CD8-positive, alpha-beta memory T cell (primary cell): ENCODE results near the gene LGI2. TPM values are rescaled to one million over a fixed set of nuclear protein-coding genes. Genes with fewer than 3 reads are reported as not detected.

Experiments used
- CTCF ChIA-PET: fragments of 350-600 bp; sonication (Branson Sonifier 250); formaldehyde crosslinking; loops from one replicate; lab custom pipeline; 2021; ENCODE audit warnings: antibody characterized with exemption; lab: Charles Lee
- POLR2A ChIA-PET: fragments of 350-600 bp; sonication (Branson Sonifier 250); formaldehyde crosslinking; loops from one replicate; lab custom pipeline; 2021; ENCODE audit warnings: antibody characterized with exemption; lab: Charles Lee
- DNase-seq, 5 donors: peaks; one replicate each; pipeline versions ENCODE4 v3.0.0 to v3.0.0-alpha.2; 2020 to 2022; ENCODE audit warnings: mixed read lengths in 1 of 5
- H3K27ac ChIP-seq: one replicate; pipeline ENCODE4 v1.7.0; 2013; ENCODE audit warnings: low read depth, mild to moderate bottlenecking, low read length, moderate library complexity
- H3K27me3 ChIP-seq: 2 replicates; pipeline ENCODE4 v1.7.0; 2013; ENCODE audit warnings: low read length, mild to moderate bottlenecking; ENCODE audit not compliant: insufficient read depth, poor library complexity, severe bottlenecking
- H3K36me3 ChIP-seq: 2 replicates; pipeline ENCODE4 v1.7.0; 2013; ENCODE audit warnings: mild to moderate bottlenecking, low read length, moderate library complexity; ENCODE audit not compliant: insufficient read depth
- H3K4me1 ChIP-seq: 2 replicates; pipeline ENCODE4 v1.7.0; 2013; ENCODE audit warnings: mild to moderate bottlenecking, low read length, moderate library complexity; ENCODE audit not compliant: insufficient read depth
- H3K4me3 ChIP-seq: 2 replicates; pipeline ENCODE4 v1.7.0; 2013; ENCODE audit warnings: mild to moderate bottlenecking, low read length
- H3K9me3 ChIP-seq: 2 replicates; pipeline ENCODE4 v1.7.0; 2013; ENCODE audit warnings: mild to moderate bottlenecking, low read length
- H3K27ac Mint-ChIP-seq, 8 donors: one replicate each; pipeline ENCODE4 v1.8.0; 2020 to 2021; ENCODE audit warnings: mixed read lengths in 8 of 8, mild to moderate bottlenecking in 6 of 8, inconsistent platforms in 3 of 8, moderate library complexity in 3 of 8
- H3K27me3 Mint-ChIP-seq, 2 donors: one replicate each; pipeline ENCODE4 v1.8.0; 2020 to 2021; ENCODE audit warnings: mixed read lengths in 2 of 2, mild to moderate bottlenecking in 1 of 2, moderate library complexity in 1 of 2
- H3K36me3 Mint-ChIP-seq, 3 donors: one replicate each; pipeline ENCODE4 v1.8.0; 2020 to 2021; ENCODE audit warnings: mixed read lengths in 3 of 3, inconsistent platforms in 1 of 3, mild to moderate bottlenecking in 1 of 3
- H3K4me1 Mint-ChIP-seq, 3 donors: one replicate each; pipeline ENCODE4 v1.8.0; 2020 to 2021; ENCODE audit warnings: mixed read lengths in 3 of 3, inconsistent platforms in 1 of 3, mild to moderate bottlenecking in 1 of 3
- H3K4me3 Mint-ChIP-seq, 7 donors: one replicate each; pipeline ENCODE4 v1.8.0; 2020 to 2021; ENCODE audit warnings: mixed read lengths in 7 of 7, mild to moderate bottlenecking in 6 of 7, moderate library complexity in 4 of 7, inconsistent platforms in 2 of 7
- H3K9me3 Mint-ChIP-seq, 5 donors: one replicate each; pipeline ENCODE4 v1.8.0; 2020 to 2022; ENCODE audit warnings: mixed read lengths in 5 of 5, mild to moderate bottlenecking in 3 of 5, moderate library complexity in 2 of 5, inconsistent platforms in 1 of 5
- polyA plus RNA-seq: library from polyadenylated mRNA; unstranded; fragments of 300-500 nt; fragmentation: Illumina TruSeq; gene quantifications from one replicate; pipeline ENCODE4 v1.2.3, GENCODE V29; 2021
- total RNA-seq, 2 experiments: library from RNA; stranded (reverse); gene quantifications; one replicate each; pipeline ENCODE4 v1.2.3, GENCODE V29; 2021

The LGI2 gene
- total and polyA plus RNA-seq, 3 experiments from 2014 or later = not detected

GRCh38 chr4:24988776-24989175 is 42.0 kb downstream of the LGI2 start:
- H3K27me3 ChIP-seq = no peaks in the 10 kb centered on the region
- H3K4me3 ChIP-seq = no peak overlapping the region
- H3K27me3 Mint-ChIP-seq = peaks cover 0 to 10% of the 10 kb centered on the region in 2 donors
- no peak overlapping the region for H3K27ac Mint-ChIP-seq
- H3K9me3 ChIP-seq = no peaks in the 10 kb centered on the region
- H3K27ac ChIP-seq = no peak overlapping the region
- CTCF ChIA-PET = no interaction called here
- no peaks in the 10 kb centered on the region for H3K4me1 ChIP-seq
- no peaks in the 10 kb centered on the region for H3K36me3 Mint-ChIP-seq
- POLR2A ChIA-PET = no interaction called here
- no peak overlapping the region for H3K4me3 Mint-ChIP-seq
- H3K36me3 ChIP-seq = no peaks in the 10 kb centered on the region
- no peaks in the 10 kb centered on the region for H3K4me1 Mint-ChIP-seq
- no peak for DNase-seq
- peaks cover 0 to 2% (median 0%) of the 10 kb centered on the region in 5 donors for H3K9me3 Mint-ChIP-seq

GRCh38 chr4:24984602-24985532 is 45.9 kb downstream of the LGI2 start:
- Mint-ChIP-seq H3K4me1 (peaks cover 6 to 10% (median 6%) of the 10 kb centered on the region in 3 donors), H3K4me3 (no peak overlapping the region), H3K9me3 (peaks cover 0 to 2% (median 0%) of the 10 kb centered on the region in 5 donors), H3K27me3 (peaks cover 9 to 29% of the 10 kb centered on the region in 2 donors), H3K36me3 (no peaks in the 10 kb centered on the region), H3K27ac (no peak overlapping the region)
- Histone ChIP-seq H3K4me1 (no peaks in the 10 kb centered on the region), H3K9me3 (no peaks in the 10 kb centered on the region), H3K27me3 (no peaks in the 10 kb centered on the region), H3K36me3 (no peaks in the 10 kb centered on the region), H3K27ac (no peak overlapping the region), H3K4me3 (no peak overlapping the region)
- POLR2A ChIA-PET = no interaction called here
- DNase-seq = no peak
- CTCF ChIA-PET = no interaction called here

DNA sequence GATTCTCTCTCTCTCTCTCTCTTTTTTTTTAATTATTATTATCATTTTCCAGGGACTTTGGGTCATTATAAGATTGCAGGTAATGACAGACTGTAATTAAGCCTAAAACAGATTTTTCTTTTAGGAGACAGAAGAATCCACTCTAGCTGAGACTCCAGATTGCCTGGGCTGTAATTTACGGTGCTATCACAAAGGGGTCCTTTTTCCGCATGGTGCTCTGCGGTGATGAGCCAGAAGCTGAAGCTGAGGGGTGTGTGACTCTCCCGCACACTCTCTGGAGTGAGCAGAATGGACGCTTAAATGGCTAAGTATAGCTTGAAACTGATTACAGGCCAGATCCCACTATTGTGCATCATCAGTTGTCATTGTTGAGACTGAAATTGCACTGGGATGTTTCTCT is 50.0 kb downstream of the LGI2 start:
- POLR2A ChIA-PET = no interaction called here
- CTCF ChIA-PET = interaction anchor here (0.8 to 2.2 kb wide), 10 partner anchors 9 to 387 kb away, joined by 3 to 29 read pairs (median 4); no protein-coding TSS in a partner anchor
- no peak overlapping the region for H3K4me3 Mint-ChIP-seq
- H3K4me3 ChIP-seq = no peak overlapping the region
- H3K27ac ChIP-seq = no peak overlapping the region
- peaks cover 18 to 45% of the 10 kb centered on the region in 2 donors for H3K27me3 Mint-ChIP-seq
- H3K27me3 ChIP-seq = no peaks in the 10 kb centered on the region
- no peaks in the 10 kb centered on the region for H3K36me3 Mint-ChIP-seq
- DNase-seq = no peak
- peaks cover 4% of the 10 kb centered on the region for H3K4me1 ChIP-seq
- no peak overlapping the region for H3K27ac Mint-ChIP-seq
- peaks cover 6 to 11% (median 10%) of the 10 kb centered on the region in 3 donors for H3K4me1 Mint-ChIP-seq
- H3K36me3 ChIP-seq = no peaks in the 10 kb centered on the region
- peaks cover 0 to 2% (median 0%) of the 10 kb centered on the region in 5 donors for H3K9me3 Mint-ChIP-seq
- H3K9me3 ChIP-seq = no peaks in the 10 kb centered on the region

DNA sequence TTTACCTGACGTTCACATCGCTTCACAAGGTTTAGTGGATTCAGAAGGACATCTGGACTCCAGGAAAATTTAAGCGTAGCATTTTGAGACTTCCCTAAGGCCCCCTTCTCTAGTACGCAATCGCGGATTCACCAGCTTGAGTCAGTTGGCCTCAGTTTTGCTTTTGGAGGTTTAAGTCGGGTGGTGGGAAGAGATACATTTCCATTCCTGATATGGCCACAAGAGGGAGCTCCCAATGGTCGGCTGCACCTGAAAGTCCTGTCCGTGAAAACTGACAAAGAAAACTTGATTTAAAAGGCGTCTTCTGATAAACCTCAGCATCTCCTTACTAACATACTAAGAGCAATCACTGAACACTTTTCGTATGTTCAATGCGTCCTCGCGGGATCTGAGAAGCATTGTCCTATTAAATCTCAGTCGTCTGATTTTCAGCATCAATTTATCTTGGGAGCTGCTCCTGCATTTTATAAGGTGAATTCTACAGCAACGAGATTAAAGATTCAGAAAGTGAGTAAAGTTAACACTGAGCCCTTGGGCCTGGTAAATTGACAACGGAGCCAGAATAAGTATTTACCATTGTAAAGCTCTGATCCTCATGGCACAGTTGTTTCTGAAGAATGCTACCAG is 50.6 kb downstream of the LGI2 start:
- Mint-ChIP-seq H3K4me1 (peaks cover 6 to 11% (median 10%) of the 10 kb centered on the region in 3 donors), H3K27me3 (peaks cover 19 to 41% of the 10 kb centered on the region in 2 donors), H3K9me3 (peaks cover 0 to 2% (median 0%) of the 10 kb centered on the region in 5 donors), H3K36me3 (no peaks in the 10 kb centered on the region), H3K4me3 (peak overlapping the region in 4 of 7 donors; percentile 17 to 64 (median 46)), H3K27ac (no peak overlapping the region)
- H3K27ac ChIP-seq = no peak overlapping the region
- H3K4me1 ChIP-seq = peaks cover 4% of the 10 kb centered on the region
- CTCF ChIA-PET = interaction anchor here (1.0 to 2.2 kb wide), 8 partner anchors 10 to 387 kb away, joined by 3 to 29 read pairs (median 5); no protein-coding TSS in a partner anchor
- peak; percentile 5 to 57 (median 28) for DNase-seq
- POLR2A ChIA-PET = no interaction called here
- H3K4me3 ChIP-seq = no peak overlapping the region
- H3K9me3 ChIP-seq = no peaks in the 10 kb centered on the region
- no peaks in the 10 kb centered on the region for H3K27me3 ChIP-seq
- no peaks in the 10 kb centered on the region for H3K36me3 ChIP-seq

DNA sequence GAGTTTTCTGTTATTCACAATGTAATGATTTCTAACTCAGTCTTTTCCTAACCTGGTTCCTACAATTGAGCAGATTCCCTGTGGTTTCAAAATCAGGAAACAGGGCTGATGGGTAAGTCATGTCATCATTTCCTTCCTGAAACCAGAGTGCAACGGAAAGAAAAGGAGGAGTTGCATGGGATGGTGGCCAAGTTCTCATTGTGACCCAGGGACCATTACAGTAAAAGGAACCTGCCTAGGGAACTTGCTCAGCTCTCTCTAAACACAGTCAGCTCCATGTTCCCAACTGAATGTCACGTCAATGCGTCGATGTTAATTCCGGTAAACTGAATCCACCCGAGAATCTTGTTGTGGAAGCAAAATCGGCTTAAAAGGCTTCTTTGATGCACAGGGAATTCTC is 51.2 kb downstream of the LGI2 start:
- H3K27ac Mint-ChIP-seq = no peak overlapping the region
- peaks cover 4% of the 10 kb centered on the region for H3K4me1 ChIP-seq
- ChIA-PET POLR2A (no interaction called here), CTCF (interaction anchor here (1.0 to 2.2 kb wide), 8 partner anchors 10 to 388 kb away, joined by 3 to 29 read pairs (median 5); no protein-coding TSS in a partner anchor)
- H3K4me3 Mint-ChIP-seq = no peak overlapping the region
- no peaks in the 10 kb centered on the region for H3K9me3 ChIP-seq
- no peaks in the 10 kb centered on the region for H3K36me3 ChIP-seq
- H3K36me3 Mint-ChIP-seq = no peaks in the 10 kb centered on the region
- H3K4me1 Mint-ChIP-seq = peaks cover 6 to 11% (median 10%) of the 10 kb centered on the region in 3 donors
- H3K27me3 Mint-ChIP-seq = peaks cover 19 to 45% of the 10 kb centered on the region in 2 donors
- H3K9me3 Mint-ChIP-seq = peaks cover 0 to 2% (median 0%) of the 10 kb centered on the region in 5 donors
- no peak overlapping the region for H3K27ac ChIP-seq
- H3K4me3 ChIP-seq = no peak overlapping the region
- no peak for DNase-seq
- H3K27me3 ChIP-seq = no peaks in the 10 kb centered on the region

- no peak for DNase-seq
- no peak overlapping the region for H3K4me3 Mint-ChIP-seq
- ChIA-PET CTCF (interaction anchor here (2.2 to 2.5 kb wide), 2 partner anchors 9 to 389 kb away, joined by 6 to 7 read pairs; no protein-coding TSS in a partner anchor), POLR2A (no interaction called here)
- Histone ChIP-seq H3K27me3 (no peaks in the 10 kb centered on the region), H3K36me3 (no peaks in the 10 kb centered on the region), H3K9me3 (no peaks in the 10 kb centered on the region), H3K27ac (no peak overlapping the region), H3K4me3 (no peak overlapping the region), H3K4me1 (peaks cover 4% of the 10 kb centered on the region)
- H3K36me3 Mint-ChIP-seq = no peaks in the 10 kb centered on the region
- peaks cover 6 to 11% (median 10%) of the 10 kb centered on the region in 3 donors for H3K4me1 Mint-ChIP-seq
- no peak overlapping the region for H3K27ac Mint-ChIP-seq
- peaks cover 0 to 2% (median 0%) of the 10 kb centered on the region in 5 donors for H3K9me3 Mint-ChIP-seq
- H3K27me3 Mint-ChIP-seq = peaks cover 23 to 50% of the 10 kb centered on the region in 2 donors
Measured at GRCh38 chr4:24978291-24979075, 52.3 kb downstream of the LGI2 start.

DNA sequence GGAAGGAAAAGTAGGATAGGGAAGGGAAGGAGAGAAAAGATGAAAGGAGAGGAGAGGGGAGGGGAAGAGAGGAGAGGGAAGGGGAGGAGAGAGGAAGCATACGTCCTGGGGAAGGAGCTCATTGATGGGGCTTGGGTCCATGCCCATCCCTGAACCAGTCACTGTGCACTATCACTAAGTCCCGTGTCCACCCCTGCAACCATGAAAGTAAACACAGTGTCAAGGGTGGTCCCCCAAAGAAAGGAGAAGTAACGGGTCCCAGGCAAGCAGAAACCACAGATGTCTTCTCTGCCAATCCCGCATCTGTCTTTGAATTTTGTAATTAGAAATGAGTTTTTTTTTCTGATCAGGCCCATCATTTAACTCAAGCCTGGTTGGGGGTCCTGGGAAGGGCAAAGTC is 55.2 kb downstream of the LGI2 start:
- CTCF ChIA-PET = no interaction called here
- POLR2A ChIA-PET = no interaction called here
- H3K27ac Mint-ChIP-seq = no peak overlapping the region

More for the DNA sequence above, 55.2 kb downstream of the LGI2 start:
- no peak overlapping the region for H3K4me3 Mint-ChIP-seq
- H3K36me3 Mint-ChIP-seq = no peaks in the 10 kb centered on the region
- no peak overlapping the region for H3K4me3 ChIP-seq
- DNase-seq = no peak
- no peak overlapping the region for H3K27ac ChIP-seq
- peaks cover 0 to 2% (median 0%) of the 10 kb centered on the region in 5 donors for H3K9me3 Mint-ChIP-seq
- H3K27me3 Mint-ChIP-seq = peaks cover 21 to 44% of the 10 kb centered on the region in 2 donors
- no peaks in the 10 kb centered on the region for H3K9me3 ChIP-seq
- H3K36me3 ChIP-seq = no peaks in the 10 kb centered on the region
- peaks cover 6 to 10% (median 7%) of the 10 kb centered on the region in 3 donors for H3K4me1 Mint-ChIP-seq
- H3K4me1 ChIP-seq = peaks cover 4% of the 10 kb centered on the region
- H3K27me3 ChIP-seq = no peaks in the 10 kb centered on the region
